T-helper 1 cell treated with Interleukin-12 subunit alpha and Interleukin-12 subunit beta and Interleukin-4 antibody, amounts not matched to agents 30 ng/mL and 1 ng/mL, for 36 hours (primary cell): ENCODE measurements around the gene WIPI1. TPM values are rescaled to one million over a fixed set of nuclear protein-coding genes. Genes with fewer than 3 reads are reported as not detected.
"Not testable (repeated sequence)": the region's sequence is repeated elsewhere in the genome, so short reads cannot be mapped to it uniquely, and the experiment has no call there.

ENCODE experiments used
- intact Hi-C: fragments of 100-400 bp; cut with micrococcal nuclease; formaldehyde crosslinking; loops from one replicate; pipeline ENCODE4 v1.15.1; 2024
- total RNA-seq: library from RNA; stranded (reverse); gene quantifications from 2 replicates; pipeline ENCODE4 v1.2.3, GENCODE V29; 2022

WIPI1 gene, protein sequence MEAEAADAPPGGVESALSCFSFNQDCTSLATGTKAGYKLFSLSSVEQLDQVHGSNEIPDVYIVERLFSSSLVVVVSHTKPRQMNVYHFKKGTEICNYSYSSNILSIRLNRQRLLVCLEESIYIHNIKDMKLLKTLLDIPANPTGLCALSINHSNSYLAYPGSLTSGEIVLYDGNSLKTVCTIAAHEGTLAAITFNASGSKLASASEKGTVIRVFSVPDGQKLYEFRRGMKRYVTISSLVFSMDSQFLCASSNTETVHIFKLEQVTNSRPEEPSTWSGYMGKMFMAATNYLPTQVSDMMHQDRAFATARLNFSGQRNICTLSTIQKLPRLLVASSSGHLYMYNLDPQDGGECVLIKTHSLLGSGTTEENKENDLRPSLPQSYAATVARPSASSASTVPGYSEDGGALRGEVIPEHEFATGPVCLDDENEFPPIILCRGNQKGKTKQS
- 22.5 and 25.7 TPM in 2 replicates for total RNA-seq

DNA sequence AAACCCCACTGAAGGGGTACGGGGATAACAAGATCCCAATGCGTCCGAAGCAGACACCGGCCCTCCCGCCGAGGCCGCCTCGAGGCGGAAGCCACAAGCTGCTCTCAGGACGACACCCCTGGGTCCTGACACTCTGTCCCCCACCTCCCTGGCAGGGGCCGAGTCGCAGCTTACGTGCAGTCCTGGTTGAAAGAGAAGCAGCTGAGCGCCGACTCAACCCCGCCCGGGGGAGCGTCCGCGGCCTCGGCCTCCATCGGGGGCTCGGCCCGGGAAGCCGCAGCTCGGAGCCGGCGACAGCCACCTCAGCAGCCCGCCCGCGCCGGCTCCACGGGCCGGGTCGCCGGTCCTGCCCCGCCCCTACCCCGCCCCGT lies at the start of gene WIPI1:
Gene WIPI1, minus strand, starts transcription at position 329 of the 371 bp plus-strand sequence. Its CDS starts 75 bp downstream, at position 254.
- intact Hi-C loops: loop anchor here (1.0 to 2.0 kb wide), 10 partner anchors 19 to 740 kb away; partner anchors contain the start of genes ARSG, KPNA2, NOL11 and PRKAR1A

DNA sequence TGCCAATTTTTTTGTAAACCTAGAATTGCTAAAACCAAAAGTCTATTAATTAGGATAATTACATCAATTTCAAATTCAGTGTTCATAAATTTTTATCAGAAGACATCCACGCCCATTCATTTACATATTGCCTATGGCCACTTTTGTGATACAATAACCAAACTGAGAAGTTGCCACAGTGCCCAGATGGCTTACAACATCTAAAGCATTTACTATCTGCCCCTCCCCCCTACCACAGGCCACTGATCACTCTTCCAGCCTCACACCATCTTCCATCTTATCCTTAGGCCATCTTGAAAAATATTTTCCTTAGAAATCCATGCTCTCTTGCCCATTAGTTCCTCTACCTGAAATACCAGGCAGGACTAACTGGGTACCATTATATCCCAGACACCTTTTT lies 48.7 kb upstream of the WIPI1 start:
- intact Hi-C loops: no loop called here

DNA sequence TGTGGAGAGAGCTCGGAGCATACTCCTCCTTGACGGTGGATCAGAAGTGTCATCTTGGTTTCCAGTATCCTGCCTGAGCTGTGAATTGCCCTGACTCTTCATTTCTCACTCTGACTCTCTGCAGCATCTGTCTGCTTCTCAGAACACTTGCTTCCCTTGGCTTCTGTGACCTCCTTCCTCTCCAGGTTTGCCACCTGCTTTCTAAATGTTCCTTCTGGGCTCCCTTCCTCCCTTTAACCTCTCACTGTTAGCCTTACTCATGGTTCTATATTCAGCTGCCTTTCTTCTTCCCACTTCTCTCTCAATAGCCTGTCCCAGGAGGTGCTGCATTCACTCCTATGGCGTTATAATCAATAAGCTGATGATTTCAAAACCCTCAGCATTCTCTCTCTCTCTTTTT lies 43.8 kb upstream of the WIPI1 start:
- intact Hi-C loops: loop anchor here (1.0 kb wide), 1 partner anchor 8 kb away; no protein-coding TSS in a partner anchor

DNA sequence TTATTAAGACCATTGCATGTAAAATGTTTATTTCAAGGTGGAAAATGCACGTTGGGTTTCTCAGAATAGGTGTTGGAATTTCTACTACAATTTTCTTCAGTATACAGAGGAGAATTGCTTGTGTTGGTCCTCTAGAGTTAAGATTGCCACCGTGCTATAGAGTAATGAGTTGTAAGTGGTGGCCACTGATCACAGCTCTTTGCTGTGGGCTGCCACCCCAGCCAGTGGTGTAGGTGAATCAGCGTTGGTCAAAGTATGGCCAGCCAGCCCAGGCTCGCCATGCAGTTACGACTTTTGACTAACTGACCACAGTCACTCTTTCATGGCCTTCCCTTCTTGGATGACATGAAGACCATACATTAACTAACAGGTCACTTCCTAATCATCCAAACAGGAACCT lies 42.3 kb upstream of the WIPI1 start:
- intact Hi-C loops: no loop called here

DNA sequence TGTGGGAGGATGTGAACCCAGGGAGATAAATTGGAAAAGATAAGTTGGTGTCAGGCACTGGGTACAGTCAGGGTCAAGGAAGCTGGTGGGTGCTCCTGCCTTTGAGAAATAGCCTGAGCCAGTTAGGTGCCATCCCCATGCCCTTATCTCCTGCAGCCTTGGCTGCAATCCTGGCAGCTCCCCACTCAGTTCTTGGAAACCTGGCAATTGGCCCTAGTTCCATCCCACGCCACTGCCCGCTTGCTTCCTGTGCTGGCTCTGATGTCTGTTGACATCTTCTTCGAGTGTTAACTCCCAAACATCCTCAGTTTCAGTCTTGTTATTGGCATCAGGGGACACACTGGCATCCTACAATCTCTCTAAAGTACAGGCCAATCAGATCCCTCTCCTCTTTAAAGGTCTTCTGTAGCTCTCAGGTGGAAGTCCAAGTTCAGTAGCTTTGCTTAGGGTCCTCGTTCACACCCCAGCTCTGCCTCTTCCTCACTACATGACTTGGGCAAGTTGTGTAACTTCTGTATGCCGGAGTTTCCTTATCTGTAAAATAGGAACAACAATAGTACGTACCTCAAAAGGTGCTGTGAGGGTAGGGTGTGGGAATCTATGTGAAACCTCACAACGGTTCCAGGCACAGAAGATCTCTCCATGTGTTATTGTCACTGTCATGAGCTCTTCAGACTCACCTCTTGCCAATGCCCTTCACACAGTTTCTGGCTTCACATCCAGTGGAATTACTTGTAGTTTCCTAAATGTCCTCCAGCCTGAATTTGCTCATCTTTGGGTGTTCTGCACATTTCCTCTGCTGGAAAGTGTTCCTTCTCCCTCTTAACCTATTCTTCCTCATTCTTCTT lies 41.4 kb upstream of the WIPI1 start:
- intact Hi-C loops: no loop called here

DNA sequence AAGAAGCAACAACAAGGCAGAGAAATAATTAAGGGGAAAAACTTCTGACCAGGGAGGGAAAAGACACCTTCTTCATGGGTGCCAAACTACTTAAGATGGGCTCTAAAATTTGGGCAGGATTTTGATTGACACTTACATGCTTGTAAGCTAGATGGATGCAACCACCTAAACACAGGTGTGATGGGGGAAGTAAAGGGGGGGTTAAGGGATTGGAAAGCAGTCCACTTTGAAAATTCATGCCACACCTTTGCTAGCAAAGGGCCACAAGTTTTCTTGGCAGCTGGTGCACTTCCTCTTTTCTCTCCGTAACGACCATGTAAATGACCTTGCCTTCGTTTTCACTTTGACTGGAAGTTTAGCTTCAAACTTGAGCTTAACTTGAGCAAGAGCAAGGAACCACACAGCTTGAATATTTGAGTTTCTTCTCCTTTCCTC lies 40.6 kb upstream of the WIPI1 start:
- intact Hi-C loops: loop anchor here (2.0 kb wide), 1 partner anchor 15 kb away; the partner anchor contains the start of gene PRKAR1A

DNA sequence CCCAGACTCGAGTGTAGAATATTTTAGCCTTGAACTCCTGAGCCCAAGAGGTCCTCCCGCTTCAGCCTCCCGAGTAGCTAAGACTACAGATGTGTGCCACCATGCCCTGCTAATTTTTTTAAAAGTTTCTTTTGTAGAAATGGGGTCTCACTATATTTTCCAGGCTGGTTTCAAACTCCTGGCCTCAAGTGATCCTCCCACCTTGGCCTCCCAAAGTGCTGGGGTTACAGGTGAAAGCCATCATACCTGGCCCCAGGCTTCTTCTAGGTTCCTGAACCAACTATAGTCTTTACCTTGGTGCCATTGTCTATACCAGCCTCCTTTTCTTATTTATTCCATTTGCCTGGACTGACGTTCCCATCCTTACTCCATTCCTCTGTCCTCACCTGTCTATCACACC lies 37.8 kb upstream of the WIPI1 start:
- intact Hi-C loops: no loop called here

DNA sequence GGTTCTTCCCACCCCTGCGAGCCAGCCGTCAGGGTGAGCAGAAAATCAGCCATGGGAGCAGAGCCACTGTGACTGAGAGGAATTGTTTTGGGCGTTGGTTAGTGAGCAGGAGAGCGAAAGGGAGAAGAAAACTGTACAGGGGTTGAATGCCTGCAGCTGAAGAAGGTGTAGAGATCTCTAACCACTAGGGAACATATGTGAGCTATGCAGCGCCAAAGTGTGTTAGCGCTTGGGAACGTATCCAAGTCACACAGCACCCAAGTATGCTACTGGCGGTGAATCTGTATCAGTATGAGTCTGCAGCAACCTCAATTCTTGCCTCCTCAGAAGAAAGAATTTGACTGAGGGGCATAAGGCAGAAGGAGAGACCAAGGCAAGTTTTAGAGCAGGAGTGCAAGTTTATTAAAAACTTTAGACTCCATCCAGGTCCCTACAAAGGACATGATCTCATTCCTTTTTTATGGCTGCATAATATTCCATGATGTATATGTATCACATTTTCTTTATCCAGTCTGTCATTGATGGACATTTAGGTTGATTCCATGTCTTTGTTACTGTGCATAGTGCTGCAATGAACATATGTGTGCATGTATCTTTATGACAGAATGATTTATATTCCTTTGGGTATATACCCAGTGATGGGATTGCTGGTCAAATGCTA lies 35.2 kb upstream of the WIPI1 start:
- intact Hi-C loops: not testable (repeated sequence)

DNA sequence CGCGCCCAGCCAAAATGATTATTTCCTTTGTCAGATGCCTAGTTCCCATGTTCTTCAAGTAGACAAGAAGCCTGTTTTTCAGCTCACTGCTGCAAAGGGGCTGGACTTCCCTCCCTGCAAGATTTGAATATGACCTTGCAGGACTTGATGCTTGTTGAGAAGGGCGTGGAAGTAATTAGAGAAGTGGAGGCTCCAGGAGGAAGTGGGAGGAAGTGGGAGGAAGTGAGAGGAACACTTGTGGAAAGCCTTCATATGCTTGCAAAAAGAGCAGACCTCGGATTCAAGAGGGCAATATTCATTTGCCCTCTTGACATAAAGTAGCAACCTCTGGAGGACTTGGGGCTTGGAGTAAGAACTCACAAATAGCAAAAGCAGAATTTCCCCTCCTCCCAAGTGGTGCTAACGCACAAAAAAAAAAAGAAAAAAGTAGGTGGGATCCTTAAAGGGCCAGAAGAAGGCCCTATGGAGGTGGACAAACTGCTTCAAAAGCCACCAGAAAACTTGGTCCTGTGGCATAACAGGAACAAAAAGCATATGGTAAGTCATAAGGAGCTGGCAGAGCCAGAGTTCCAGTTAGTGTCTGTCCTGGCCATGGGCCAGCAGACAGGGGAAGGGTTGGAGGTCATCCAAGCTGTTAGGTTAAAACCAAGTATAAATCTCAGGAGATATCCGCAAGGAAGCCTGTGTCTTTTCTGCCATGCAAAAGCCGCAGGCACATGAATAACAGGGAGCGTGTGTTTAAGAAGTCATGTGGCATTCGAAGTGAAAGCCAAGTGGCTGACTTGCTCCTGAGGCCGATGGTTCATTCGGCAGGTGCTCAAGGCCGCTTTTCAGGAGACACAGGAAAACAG lies 34.3 kb upstream of the WIPI1 start:
- intact Hi-C loops: no loop called here

DNA sequence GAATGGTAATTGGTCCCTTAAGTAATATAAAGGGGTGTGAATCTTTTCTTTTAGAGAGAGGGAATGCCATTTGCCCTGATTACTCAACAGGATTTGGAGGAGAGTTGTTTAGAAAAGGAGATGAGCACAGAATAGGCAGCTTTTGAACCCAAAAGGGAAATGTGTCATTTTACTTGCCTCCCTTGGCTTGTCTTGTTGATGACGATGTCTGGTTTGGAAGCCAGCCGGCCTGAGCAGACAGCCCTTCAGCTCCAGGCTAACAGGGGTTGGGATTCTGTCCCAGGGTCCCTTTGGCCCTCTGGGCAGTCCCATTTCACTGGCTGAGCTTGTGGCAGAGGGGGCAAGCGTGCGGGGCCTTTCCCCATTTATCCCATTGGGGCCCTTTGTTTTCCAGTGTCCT lies 32.6 kb upstream of the WIPI1 start:
- intact Hi-C loops: loop anchor here (2.0 kb wide), 1 partner anchor 23 kb away; the partner anchor contains the start of gene PRKAR1A

DNA sequence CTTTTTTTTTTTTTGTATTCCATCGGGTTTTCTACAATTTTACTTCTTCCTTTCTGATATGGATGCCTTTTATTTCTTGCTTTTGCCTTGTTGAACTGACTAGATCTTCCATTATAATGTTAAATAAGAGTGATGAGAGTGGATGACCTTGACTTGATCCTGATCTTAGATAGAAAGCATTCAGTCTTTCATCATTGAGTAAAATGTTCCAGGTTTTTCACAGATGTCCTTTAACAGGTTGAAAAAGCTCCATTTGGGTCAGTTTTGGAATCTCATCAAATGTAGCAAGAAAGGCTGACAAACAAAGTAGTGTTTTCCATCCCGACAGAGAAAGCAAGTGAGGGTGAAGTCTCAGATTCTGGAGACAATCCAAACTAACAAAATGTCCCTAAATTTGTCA lies 27.2 kb upstream of the WIPI1 start:
- intact Hi-C loops: no loop called here

DNA sequence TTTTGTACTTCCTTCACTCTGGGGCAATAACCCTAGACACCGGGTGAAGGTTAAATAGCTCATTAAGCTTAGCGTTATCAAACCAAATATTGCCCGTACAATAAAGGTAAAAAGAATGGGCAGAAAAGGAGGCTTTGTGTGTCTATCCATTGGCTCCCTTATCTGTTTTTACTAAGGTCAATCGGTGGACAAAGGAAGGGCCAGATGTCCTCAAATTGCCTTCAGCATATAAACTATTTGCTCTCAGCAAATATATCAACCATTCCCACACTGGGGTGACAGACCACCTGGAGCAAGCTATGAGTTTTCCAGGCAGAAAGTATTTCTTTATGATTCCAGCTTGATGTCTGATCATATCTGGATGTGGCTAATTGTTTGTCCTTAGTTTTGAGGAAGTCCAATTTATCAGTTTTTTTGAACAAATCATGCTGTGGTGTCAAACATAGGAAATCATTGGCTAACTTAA lies 25.3 kb upstream of the WIPI1 start:
- intact Hi-C loops: no loop called here

DNA sequence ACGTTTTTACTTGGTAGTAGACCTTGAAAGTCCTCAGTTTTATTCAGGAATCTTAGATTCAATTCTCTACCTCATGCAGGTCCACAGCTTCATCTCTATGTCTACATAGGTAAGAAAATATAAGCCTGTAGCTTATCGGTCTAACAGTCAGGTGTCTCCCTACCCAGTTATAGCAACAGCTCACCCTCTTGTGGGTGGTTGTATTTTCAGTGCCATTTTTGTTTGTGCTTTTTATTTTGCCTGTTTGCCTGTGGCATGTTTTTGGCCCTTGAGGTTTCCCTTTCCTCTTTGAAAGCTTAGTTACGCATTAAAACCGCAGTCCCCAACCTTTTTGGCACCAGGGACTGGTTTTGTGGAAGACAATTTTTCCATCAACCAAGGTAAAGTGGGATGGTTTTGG lies 23.6 kb upstream of the WIPI1 start:
- intact Hi-C loops: no loop called here

DNA sequence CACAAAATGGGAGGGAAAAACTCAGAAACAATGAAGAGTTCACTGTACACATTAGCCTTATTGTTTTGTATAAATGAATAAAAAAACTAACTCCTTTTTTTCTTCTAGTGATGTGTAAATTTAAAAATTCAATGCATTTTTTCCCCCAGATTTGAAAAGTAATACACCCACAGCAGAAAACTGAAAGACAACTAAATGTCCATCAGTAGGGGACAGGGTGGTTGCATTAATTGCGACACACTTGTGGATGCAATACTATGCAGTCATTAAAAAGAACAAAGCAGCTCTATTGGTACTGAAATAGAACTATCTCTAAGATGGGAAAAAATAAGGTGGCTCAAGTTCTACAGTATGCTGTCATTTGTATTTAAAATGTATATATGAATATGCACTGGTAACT lies 13.7 kb upstream of the WIPI1 start:
- intact Hi-C loops: no loop called here

DNA sequence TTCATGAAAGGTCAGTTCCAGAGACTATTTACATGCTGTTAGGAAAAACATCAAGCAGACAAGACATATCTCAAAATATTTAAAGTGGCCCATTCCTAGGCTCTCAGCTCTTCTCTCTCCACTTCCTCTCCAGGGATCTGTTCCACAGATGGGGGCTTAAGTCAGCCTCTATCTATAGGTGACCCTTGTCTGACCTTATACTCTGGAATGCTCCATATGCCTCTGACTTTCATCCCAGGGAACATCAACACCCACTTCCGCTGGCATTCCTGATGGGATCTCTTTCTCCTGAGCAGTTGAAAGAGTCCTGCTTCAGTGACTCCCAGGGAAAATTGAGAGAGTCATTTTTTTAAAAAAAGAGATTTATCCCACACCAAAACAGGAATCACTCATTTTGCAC lies 11.5 kb upstream of the WIPI1 start:
- intact Hi-C loops: no loop called here

DNA sequence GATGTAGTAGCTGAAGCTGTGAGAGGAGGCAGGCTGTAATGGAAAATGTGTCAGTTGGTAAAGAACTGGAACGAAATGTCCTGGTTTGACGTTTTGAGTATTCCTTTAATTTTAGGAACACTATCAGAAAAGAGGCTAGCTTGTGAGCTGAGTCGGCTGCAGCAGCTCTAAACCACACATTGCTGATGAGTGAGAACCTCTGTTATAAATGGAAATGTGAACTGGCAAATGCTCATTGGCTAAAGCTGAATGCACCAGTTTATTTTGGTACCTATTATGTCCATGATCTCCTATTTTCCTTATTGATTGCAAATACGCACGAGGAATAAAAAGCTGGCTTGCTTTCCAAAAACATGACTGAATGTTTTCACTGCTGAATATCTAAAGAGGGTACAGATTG lies 11.0 kb upstream of the WIPI1 start:
- intact Hi-C loops: no loop called here

DNA sequence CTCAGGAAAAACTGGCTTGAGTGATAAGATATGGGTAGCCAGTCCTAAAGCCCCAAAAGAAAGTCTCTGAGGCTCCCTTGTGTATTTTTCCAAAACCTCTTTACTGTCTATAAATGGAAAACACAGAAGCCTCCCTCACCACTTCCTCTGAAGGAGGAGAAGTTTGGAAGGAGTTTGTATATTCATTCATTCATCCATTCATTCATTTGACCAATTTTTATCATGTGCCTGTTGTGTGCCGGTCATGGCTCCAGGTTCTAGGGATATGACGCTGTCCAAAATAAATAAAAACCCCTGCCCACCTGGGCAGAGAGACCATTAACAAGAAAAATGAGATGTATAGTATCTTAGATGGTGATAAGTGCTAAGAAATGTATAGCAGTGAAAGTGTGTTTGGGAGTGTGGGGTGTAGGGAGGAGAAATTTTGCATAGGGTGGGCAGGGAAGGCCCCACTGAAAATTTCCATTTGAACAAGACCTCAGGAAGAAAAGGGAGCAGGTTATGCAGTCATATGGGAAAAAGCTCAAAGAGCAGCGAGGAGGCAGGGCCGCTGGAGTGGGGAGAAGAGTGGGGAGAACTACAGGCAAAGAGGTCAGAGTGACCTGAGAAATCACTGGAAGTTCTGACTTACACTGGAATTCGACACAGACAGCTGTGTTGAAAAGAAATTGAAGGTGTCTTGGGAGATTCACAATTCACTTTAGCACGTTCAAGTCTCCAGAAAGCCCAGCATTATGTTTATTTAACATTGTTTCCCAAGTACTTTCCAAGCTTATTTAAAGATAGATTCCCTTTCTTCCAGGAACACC lies 6.1 kb upstream of the WIPI1 start:
- intact Hi-C loops: loop anchor here (1.0 to 5.0 kb wide), 14 partner anchors 27 to 1101 kb away; partner anchors contain the start of genes KPNA2 and PRKAR1A

DNA sequence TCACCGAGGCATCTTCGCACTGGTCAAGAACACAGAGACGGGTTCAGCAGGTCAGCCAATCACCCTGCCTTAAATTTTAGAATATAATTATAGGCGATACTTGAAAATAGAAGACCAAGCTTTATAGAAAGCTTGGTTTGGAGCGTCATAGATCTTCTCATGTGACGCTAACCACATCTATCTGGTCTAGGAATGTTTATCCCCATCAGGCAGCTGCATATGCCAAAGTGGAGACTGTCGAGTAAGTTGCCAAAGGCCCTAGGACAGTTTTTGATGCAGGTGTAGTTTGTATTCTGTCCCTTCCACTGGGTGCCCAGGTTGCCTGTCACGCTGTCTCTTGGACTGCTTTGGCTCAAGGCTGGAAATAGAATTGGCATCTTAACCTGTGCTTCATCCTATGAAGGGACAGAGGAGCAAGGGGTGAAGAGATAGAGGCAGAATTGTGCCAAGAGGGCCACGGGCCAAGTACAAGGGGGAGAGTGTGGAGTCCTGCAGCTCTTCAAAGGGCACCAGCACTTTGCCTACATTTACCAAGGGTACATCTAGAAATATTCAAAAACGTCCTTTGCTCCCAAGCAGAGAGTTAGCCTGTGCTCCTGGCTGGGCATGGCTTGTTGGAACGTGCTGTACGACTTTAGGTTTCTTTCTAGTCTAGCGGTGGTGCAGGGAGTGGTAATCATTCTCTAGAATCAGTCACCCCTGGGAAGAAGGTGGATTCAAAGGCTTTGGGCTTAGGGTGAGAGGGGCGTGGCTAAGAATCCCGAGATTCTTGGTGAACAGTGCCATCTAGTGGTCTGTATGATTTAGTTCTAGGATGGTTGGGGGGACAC lies 5.3 kb upstream of the WIPI1 start:
- intact Hi-C loops: loop anchor here (1.0 to 5.0 kb wide), 14 partner anchors 26 to 1100 kb away; partner anchors contain the start of genes KPNA2 and PRKAR1A
